Aorta (tissue), 5 donors: Measurements from ENCODE around the gene CETN3. TPM values are rescaled to one million over a fixed set of nuclear protein-coding genes. Genes with fewer than 3 reads are reported as not detected.
A peak's percentile ranks its signal among the peaks of the same experiment; 100 is the strongest.

Experiments
- ATAC-seq: fragments of 200-7000 bp; cut with Tn5 transposase; one replicate; pipeline ENCODE4 v1.9.1; 2022; ENCODE audit warnings: moderate library complexity; ENCODE audit not compliant: low FRiP score
- DNase-seq, 2 donors: peaks; one replicate each; pipeline ENCODE4 v3.0.0-alpha.2; 2020
- H3K27ac ChIP-seq, 2 donors: one replicate each; pipeline ENCODE4 v1.5.1; 2013; ENCODE audit warnings: low read length in 2 of 2, mild to moderate bottlenecking in 2 of 2, moderate library complexity in 2 of 2, control low read depth in 1 of 2, inconsistent platforms in 1 of 2, low read depth in 1 of 2
- H3K27me3 ChIP-seq, 2 donors: one replicate each; pipeline ENCODE4 v1.6.1; 2013; ENCODE audit warnings: control low read depth in 1 of 2, low read length in 1 of 2, mild to moderate bottlenecking in 1 of 2, moderate library complexity in 1 of 2; ENCODE audit not compliant: insufficient read depth in 2 of 2, control insufficient read depth in 1 of 2
- H3K36me3 ChIP-seq, 2 donors: one replicate each; pipeline ENCODE4 v1.6.1; 2013; ENCODE audit warnings: control low read depth in 1 of 2, low read length in 1 of 2, mild to moderate bottlenecking in 1 of 2; ENCODE audit not compliant: insufficient read depth in 2 of 2, control insufficient read depth in 1 of 2
- H3K4me1 ChIP-seq, 2 donors: one replicate each; pipeline ENCODE4 v1.6.1; 2013; ENCODE audit warnings: low read length in 2 of 2, control low read depth in 1 of 2, mild to moderate bottlenecking in 1 of 2, moderate library complexity in 1 of 2; ENCODE audit not compliant: insufficient read depth in 2 of 2, control insufficient read depth in 1 of 2
- H3K4me3 ChIP-seq, 2 donors: one replicate each; pipeline ENCODE4 v1.5.1; 2013; ENCODE audit warnings: low read length in 2 of 2, control low read depth in 1 of 2, mild to moderate bottlenecking in 1 of 2
- H3K9me3 ChIP-seq: one replicate; pipeline ENCODE4 v1.6.1; 2013; ENCODE audit warnings: mild to moderate bottlenecking, low read length; ENCODE audit not compliant: control insufficient read depth
- WGBS, 2 donors: extraction: QIAGEN DNeasy Blood & Tissue Kit; methylation state at CpG; one replicate each; pipeline ENCODE4 v1.1.7; 2013; 5-methylcytosine and 5-hydroxymethylcytosine counted together
- intact Hi-C, 2 donors: fragments of 100-400 bp; cut with DNase I; formaldehyde crosslinking; loops; one replicate each; pipeline versions ENCODE4 v1.14.2 to v1.15.0; 2022
- long read RNA-seq, 2 donors: library from polyadenylated mRNA; unstranded; transcript quantifications; one replicate each; pipeline ENCODE4 v2.0.0, GENCODE V29; 2020 to 2021
- polyA plus RNA-seq, 2 donors: library from polyadenylated mRNA; stranded (reverse); fragments of 200-250 nt; gene quantifications; one replicate each; pipeline ENCODE4 v1.2.3, GENCODE V29; 2013
- total RNA-seq, 2 donors: library from RNA; stranded (reverse); fragmentation: NEBNext Ultra II Directional; extraction: Animal tissue kit (Norgen Biotek cat#: 25700); gene quantifications; one replicate each; pipeline ENCODE4 v1.2.1, GENCODE V29; 2021
- donor health status: healthy with polysubstance abuse.
- donor health status: Bipolar disorder and iron deficiency.
- donor health status: DM: no; HTN: no; CAD: no.
- donor health status: DM: no; HTN: no; CAD: no.
- donor health status: DM: yes; HTN: yes; CAD: no.

The CETN3 gene
- total RNA-seq = 10 to 100 TPM; 15.3 to 16.9 TPM
- 10 to 100 TPM; 12.6 to 25.7 TPM for polyA plus RNA-seq
- long read RNA-seq, donor 1, transcript CETN3-201 (5 exons, 2,432 nt) = major isoform, 5 of 6 reads
- long read RNA-seq, donor 1, partial matches to known transcripts = 0 of 6 reads
- long read RNA-seq, donor 1, other reads (novel, unspliced or antisense) = 1 of 6 reads
- long read RNA-seq, donor 2, transcript CETN3-201 (5 exons, 2,432 nt) = major isoform, 5 of 6 reads
- long read RNA-seq, donor 2, partial matches to known transcripts = 0 of 6 reads
- long read RNA-seq, donor 2, other reads (novel, unspliced or antisense) = 0 of 6 reads

DNA sequence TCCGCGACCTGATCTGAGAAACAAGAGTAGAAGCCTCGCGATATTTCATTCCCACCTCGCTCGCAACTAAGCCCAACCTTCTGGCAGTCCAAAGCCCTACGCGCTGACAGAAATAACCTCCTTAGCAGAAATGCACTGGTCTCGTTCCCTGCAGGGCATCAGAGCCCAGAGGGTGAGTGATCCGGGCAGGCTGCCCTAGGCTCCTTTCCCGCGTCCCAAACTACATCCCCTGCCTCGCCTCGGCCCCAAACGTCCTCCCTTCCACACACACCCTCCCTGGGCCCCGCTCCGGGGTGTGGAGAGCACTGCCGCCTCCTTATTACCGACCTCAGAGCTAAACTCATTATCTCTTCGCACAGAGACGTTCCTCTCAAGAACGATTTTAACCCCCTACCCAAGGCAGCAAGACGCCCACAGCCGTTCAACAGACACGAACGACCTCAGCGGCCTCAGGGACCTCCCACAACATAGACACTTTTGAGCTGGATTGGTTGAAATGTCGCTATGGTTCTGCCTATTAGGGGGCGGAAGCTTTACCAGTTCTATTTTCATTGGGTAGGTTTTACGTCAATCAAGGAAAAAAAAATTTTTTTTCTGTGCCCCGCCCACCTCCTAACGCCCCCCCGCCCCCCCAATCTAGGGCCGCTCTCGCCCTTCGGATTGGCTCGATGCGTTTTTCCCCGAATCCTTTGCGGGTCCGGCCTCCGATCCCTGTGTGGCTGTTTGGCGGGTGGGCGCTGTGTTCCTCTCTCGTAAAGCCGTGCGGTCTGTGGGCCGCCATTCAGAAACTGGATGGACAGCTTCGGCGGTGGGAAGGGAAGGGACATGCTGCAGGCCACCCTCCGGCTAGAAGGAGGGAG lies at the start of gene CETN3:
Gene CETN3 (minus strand): TSS at position 439 of the 860 bp plus-strand sequence. CDS start 95 bp downstream, at position 344.
- Histone ChIP-seq H3K4me1 (no peaks in the 10 kb centered on the region), H3K9me3 (no peaks in the 10 kb centered on the region), H3K27me3 (no peaks in the 10 kb centered on the region), H3K4me3 (peak within 1 kb of the TSS; percentile 83 to 95), H3K36me3 (peaks cover 0 to 2% of the 10 kb centered on the region in 2 donors), H3K27ac (peak within 1 kb of the TSS; percentile 95 to 99)
- ATAC-seq = peak; percentile 99
- peak; percentile 95 to 97 for DNase-seq
- intact Hi-C loops = no loop called here
- 0 to 1% methylated on average over 51 of the region's 51 CpGs for WGBS, 2 donors

DNA sequence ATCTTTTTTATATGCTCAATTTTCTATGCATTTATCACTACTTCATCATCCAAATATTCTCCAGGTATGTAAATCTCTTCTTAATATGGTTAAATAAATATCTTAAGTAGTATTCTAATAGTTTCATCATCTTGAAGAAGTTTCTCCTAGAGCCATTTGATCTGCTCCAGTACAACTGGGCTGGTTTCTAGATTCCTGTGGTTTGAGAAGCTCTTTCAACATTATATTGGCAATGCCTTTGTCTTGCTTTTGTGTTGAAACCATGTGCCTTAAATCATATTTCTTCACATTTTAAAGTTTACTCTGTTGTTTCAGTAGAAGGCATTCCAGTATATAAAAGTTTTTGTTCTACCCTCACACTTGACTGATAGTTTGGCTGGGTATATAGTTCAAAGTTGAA lies 37.4 kb upstream of the CETN3 start:
- Histone ChIP-seq H3K4me1 (no peaks in the 10 kb centered on the region), H3K27ac (no peak overlapping the region)

GRCh38 chr5:90440644-90441043 lies 31.1 kb upstream of the CETN3 start:
- WGBS, 2 donors = 55 to 69% methylated on average over 2 of the region's 2 CpGs
- ATAC-seq = no peak

More for the DNA sequence above, 37.4 kb upstream of the CETN3 start:
- Histone ChIP-seq H3K9me3 (no peaks in the 10 kb centered on the region), H3K4me3 (no peak overlapping the region), H3K36me3 (no peaks in the 10 kb centered on the region), H3K27me3 (no peaks in the 10 kb centered on the region)
- no peak for ATAC-seq
- DNase-seq = no peak
- intact Hi-C loops = no loop called here

DNA sequence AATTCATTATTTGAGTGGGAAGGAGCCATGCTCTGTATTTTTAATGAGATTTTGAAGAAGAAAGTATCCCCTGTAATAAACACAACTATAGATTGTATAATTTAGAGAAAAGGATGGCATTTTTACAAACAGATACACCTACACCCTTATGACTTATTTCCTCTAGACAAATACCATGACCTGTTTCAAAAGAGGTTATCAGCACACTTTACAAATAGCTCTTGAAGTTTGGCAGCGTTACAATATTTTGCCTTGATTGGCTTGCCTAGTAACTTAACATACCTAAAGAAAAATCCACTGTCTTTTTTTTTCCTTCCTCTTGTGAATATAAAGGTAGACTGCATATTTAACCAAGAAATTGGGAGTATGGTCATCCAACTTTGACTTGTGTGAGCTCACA lies 28.5 kb upstream of the CETN3 start:
- Histone ChIP-seq H3K36me3 (no peaks in the 10 kb centered on the region), H3K4me3 (no peak overlapping the region), H3K4me1 (no peaks in the 10 kb centered on the region), H3K27ac (no peak overlapping the region), H3K9me3 (no peaks in the 10 kb centered on the region), H3K27me3 (no peaks in the 10 kb centered on the region)
- no peak for ATAC-seq
- WGBS, 2 donors = 20 to 29% methylated on average over 1 of the region's 1 CpG
- intact Hi-C loops = loop anchor here in 1 of 2 donors (5.0 kb wide), 2 partner anchors 94 to 344 kb away; no protein-coding TSS in a partner anchor
- no peak for DNase-seq

More at GRCh38 chr5:90440644-90441043, 31.1 kb upstream of the CETN3 start:
- Histone ChIP-seq H3K4me3 (no peak overlapping the region), H3K4me1 (no peaks in the 10 kb centered on the region), H3K27ac (no peak overlapping the region), H3K36me3 (no peaks in the 10 kb centered on the region), H3K27me3 (no peaks in the 10 kb centered on the region), H3K9me3 (no peaks in the 10 kb centered on the region)
- intact Hi-C loops = loop anchor here in 1 of 2 donors (5.0 kb wide), 2 partner anchors 87 to 342 kb away; partner anchors contain the start of gene LYSMD3
- DNase-seq = no peak

GRCh38 chr5:90437663-90438062 lies 28.1 kb upstream of the CETN3 start:
- H3K27ac ChIP-seq = no peak overlapping the region
- DNase-seq (no peak), ATAC-seq (no peak)
- H3K27me3 ChIP-seq = no peaks in the 10 kb centered on the region
- no peak overlapping the region for H3K4me3 ChIP-seq
- no peaks in the 10 kb centered on the region for H3K4me1 ChIP-seq
- intact Hi-C loops = loop anchor here in 1 of 2 donors (5.0 kb wide), 2 partner anchors 95 to 345 kb away; no protein-coding TSS in a partner anchor
- H3K9me3 ChIP-seq = no peaks in the 10 kb centered on the region
- H3K36me3 ChIP-seq = no peaks in the 10 kb centered on the region

GRCh38 chr5:90434116-90434714 lies 24.7 kb upstream of the CETN3 start:
- no peak for DNase-seq

DNA sequence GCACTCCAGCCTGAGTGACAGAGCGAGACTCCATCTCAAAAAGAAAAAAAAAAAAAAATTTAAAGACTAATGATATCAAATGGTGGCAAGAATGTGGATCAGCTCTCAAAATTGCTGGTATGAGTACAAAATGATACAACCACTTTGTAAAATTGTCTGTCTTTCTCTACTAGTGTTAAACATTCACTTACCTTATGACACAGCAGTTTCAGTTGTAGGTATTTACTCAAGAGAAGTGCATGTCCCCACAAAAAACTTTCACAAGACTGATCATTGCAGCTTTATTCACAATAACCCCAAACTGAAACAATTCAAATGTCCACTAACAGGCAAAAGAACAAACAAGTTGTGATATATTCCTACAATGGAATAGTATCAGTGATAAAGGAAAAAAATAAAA lies 14.7 kb upstream of the CETN3 start:
- DNase-seq (no peak), ATAC-seq (no peak)
- Histone ChIP-seq H3K36me3 (no peaks in the 10 kb centered on the region), H3K4me1 (no peaks in the 10 kb centered on the region), H3K27ac (no peak overlapping the region), H3K27me3 (no peaks in the 10 kb centered on the region), H3K4me3 (no peak overlapping the region), H3K9me3 (no peaks in the 10 kb centered on the region)
- intact Hi-C loops = no loop called here
- WGBS, 2 donors = 100% methylated on average over 1 of the region's 1 CpG

More at GRCh38 chr5:90434116-90434714, 24.7 kb upstream of the CETN3 start:
- Histone ChIP-seq H3K9me3 (no peaks in the 10 kb centered on the region), H3K36me3 (no peaks in the 10 kb centered on the region), H3K4me3 (no peak overlapping the region), H3K4me1 (no peaks in the 10 kb centered on the region), H3K27me3 (no peaks in the 10 kb centered on the region), H3K27ac (no peak overlapping the region)
- 44 to 45% methylated on average over 5 of the region's 5 CpGs for WGBS, 2 donors
- no peak for ATAC-seq
- intact Hi-C loops = no loop called here

- no peaks in the 10 kb centered on the region for H3K36me3 ChIP-seq
- no peaks in the 10 kb centered on the region for H3K9me3 ChIP-seq
- H3K4me3 ChIP-seq = no peak overlapping the region
- intact Hi-C loops = no loop called here
- DNase-seq (no peak), ATAC-seq (no peak)
- no peaks in the 10 kb centered on the region for H3K4me1 ChIP-seq
- H3K27me3 ChIP-seq = no peaks in the 10 kb centered on the region
- H3K27ac ChIP-seq = no peak overlapping the region
- WGBS, 2 donors = 51 to 57% methylated on average over 4 of the region's 4 CpGs
These were observed 11.6 kb upstream of the CETN3 start for GRCh38 chr5:90421136-90421535.
